Activated CD8-positive, alpha-beta memory T cell treated with anti-CD3 and anti-CD28 coated beads for 4 hours (primary cell): Measurements from ENCODE around the gene ALDH3B1.
"Not testable (repeated sequence)": the region's sequence is repeated elsewhere in the genome, so short reads cannot be mapped to it uniquely, and the experiment has no call there.

Source experiments
- DNase-seq, 2 donors: peaks; one replicate each; pipeline ENCODE4 v3.0.0-alpha.2; 2020; ENCODE audit warnings: low read depth in 2 of 2

Gene ALDH3B1

DNA sequence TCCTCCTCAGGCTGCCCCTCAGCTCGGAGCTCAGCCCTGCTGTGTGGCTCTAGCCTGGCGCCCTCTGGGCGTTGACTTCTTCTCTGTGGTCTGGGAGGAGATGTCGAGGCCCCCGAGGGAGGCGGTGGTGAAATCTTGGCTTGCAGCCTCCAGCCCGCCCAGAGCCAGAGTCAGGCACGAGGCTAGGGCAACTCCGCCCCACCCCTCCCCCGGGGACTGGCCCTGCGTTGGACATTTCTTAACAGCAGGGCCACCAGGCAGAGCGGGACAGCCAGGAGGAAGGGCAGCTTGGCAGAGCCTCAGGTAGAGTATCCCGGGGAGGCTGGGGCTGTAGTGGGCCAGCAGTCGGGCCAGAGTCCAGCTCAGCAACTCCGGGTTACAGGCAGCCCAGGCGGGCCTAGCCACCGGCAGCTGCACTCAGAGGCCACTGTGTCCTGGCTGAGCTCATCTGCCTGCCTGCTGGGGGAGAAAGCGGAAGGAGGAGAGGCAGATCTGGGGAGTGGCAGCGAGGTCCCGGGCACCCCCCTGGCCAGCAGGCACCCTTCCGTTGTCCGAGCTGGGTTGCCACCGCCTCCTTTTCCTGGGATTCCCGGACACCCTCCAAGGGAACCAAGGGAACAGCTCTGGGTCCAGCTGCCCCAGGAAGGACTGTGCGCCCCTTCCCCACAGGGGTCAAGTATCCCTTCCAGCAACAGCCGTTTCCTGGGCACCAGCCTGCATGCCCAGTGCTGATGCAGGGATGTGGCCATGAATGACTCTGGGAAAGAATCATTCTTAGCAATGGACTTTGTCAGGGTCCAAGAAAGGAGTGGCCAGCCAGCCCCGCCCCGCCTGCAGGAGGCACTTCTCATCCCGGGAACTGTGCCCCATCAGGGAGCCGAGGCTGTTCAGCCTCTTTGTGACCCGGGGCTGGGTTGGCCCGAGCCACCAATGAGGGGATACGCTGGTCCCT is at the start of gene ALDH3B1:
TSS of gene ALDH3B1 (plus strand) at position 238 of the 952 bp plus-strand sequence. CDS start 4,971 bp downstream, outside the sequence.
- no peak for DNase-seq

- DNase-seq, result not testable (repeated sequence)
Measured at GRCh38 chr11:67963217-67963616, 46.9 kb upstream of the ALDH3B1 start.

DNA sequence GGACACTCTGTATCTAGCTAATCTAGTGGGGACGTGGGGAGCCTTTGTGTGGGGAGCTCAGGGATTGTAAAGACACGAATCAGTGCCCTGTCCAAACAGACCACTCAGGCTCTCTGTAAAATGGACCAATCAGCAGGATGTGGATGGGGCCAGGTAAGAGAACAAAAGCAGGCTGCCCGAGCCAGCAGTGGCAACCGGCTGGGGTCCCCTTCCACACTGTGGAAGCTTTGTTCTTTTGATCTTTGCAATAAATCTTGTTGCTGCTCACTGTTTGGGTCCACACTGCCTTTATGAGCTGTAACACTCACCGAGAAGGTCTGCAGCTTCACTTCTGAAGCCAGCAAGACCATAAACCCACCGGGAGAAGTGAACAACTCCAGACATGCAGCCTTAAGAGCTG is 46.2 kb upstream of the ALDH3B1 start:
- DNase-seq, result not testable (repeated sequence)

GRCh38 chr11:67964746-67965145 is 45.4 kb upstream of the ALDH3B1 start:
- not testable (repeated sequence) for DNase-seq

GRCh38 chr11:67965830-67966348 is 44.2 kb upstream of the ALDH3B1 start:
- not testable (repeated sequence) for DNase-seq

DNA sequence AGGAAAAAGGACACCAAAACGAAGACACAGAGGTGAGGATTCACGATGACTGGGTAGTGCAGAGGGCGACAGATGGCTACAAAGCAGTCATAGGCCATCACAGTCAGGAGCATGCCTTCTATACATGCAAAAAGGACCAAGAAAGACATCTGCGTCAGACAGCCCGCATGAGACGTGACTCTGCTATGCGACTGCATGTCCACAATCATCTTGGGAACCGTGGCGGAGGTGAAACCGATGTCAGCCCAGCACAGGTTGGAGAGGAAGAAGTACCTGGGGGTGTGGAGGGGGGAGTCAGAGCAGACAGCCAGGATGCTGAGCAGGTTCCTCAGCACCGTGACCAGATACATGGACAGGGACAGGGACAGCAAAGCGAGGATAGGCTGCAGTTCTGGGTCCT is 35.4 kb upstream of the ALDH3B1 start:
- not testable (repeated sequence) for DNase-seq

- DNase-seq, result not testable (repeated sequence)
Measured at GRCh38 chr11:67978766-67979418, 31.2 kb upstream of the ALDH3B1 start.

GRCh38 chr11:67981226-67981625 is 28.9 kb upstream of the ALDH3B1 start:
- not testable (repeated sequence) for DNase-seq

GRCh38 chr11:67982255-67982857 is 27.8 kb upstream of the ALDH3B1 start:
- not testable (repeated sequence) for DNase-seq

DNA sequence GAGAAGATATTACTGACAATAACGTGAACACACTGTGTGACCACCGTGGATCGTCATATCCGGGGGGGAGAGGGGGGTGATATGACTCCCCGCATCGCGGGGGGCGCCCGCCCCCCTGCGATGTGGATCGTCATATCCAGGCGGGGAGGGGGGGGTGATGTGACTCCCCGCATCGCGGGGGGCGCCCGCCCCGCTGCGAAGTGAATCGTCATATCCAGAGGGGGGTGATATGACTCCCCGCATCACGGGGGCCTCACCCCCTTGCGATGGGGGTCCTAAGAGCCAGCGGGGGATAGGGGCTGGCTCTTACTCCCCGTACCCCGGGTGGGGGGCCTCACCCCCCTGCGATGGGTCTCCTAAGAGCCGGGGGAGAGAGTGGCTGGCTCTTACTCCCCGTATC is 26.2 kb upstream of the ALDH3B1 start:
- DNase-seq, result no peak

GRCh38 chr11:67985302-67985701 is 24.8 kb upstream of the ALDH3B1 start:
- DNase-seq, result not testable (repeated sequence)

DNA sequence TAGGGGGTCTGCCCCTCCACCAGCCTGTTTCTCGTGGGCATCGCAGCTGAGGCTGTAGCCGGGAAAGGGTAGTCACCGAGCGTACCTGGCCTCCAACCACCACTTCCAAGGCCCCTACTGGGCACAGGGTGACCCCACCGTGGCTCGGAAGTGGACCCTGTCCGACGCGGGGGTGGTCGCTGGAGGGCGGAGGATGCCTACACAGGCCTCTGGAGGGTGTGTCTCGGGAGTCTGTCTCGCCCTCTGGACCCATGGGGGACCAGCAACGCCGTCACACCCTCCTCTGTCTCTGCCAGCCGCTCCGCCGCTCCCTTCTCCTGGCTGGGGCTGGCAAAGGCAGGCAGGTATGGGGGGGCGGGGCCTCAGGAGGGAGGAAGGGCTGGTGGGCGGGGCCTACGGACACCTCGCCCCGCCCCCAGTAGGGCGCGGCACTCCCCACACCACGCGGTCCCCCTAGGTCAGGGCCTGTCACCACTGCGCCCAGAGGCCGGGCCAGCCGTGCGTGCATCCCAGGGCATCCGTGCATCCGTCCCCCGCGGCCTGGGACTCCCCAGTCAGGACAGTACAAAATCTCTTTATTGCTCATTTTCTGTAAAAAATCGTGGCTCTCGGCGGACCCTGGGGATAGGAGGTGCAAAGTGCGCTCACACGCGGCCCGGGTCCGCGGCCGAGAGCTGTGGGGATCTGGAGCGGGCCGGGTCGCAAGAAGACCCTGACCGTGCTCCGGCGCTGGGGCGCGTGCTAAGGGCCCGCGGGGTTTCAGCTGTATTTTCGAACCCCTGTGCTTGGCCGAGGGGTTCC is 19.4 kb upstream of the ALDH3B1 start:
- DNase-seq, result not testable (repeated sequence)

- DNase-seq, result not testable (repeated sequence)
Measured at GRCh38 chr11:67991347-67992121, 18.6 kb upstream of the ALDH3B1 start.

GRCh38 chr11:67993821-67994220 is 16.3 kb upstream of the ALDH3B1 start:
- not testable (repeated sequence) for DNase-seq

- DNase-seq, result not testable (repeated sequence)
Measured at GRCh38 chr11:67994387-67994786, 15.7 kb upstream of the ALDH3B1 start.

GRCh38 chr11:67995129-67995528 is 15.0 kb upstream of the ALDH3B1 start:
- not testable (repeated sequence) for DNase-seq

DNA sequence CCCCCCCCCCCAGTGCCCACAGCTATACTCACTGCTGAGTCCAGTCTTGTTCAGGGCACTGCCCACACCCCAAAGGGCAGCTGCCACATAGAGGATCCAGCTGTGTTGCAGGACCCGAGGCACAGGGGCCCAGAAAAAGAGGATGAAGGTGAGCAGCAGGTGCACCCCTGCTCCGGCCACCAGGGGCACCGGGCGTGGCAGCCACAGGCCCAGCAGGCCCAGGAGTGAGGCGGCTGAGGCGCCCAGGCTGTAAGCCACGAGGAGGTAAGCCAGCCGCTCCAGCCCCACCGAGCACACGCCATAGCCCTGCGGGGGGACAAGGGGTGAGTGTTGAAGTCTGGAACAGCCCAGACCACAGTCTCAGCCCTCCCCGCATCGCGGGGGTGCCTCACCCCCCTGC is 14.5 kb upstream of the ALDH3B1 start:
- DNase-seq, result not testable (repeated sequence)

GRCh38 chr11:67996051-67996450 is 14.1 kb upstream of the ALDH3B1 start:
- DNase-seq, result no peak

DNA sequence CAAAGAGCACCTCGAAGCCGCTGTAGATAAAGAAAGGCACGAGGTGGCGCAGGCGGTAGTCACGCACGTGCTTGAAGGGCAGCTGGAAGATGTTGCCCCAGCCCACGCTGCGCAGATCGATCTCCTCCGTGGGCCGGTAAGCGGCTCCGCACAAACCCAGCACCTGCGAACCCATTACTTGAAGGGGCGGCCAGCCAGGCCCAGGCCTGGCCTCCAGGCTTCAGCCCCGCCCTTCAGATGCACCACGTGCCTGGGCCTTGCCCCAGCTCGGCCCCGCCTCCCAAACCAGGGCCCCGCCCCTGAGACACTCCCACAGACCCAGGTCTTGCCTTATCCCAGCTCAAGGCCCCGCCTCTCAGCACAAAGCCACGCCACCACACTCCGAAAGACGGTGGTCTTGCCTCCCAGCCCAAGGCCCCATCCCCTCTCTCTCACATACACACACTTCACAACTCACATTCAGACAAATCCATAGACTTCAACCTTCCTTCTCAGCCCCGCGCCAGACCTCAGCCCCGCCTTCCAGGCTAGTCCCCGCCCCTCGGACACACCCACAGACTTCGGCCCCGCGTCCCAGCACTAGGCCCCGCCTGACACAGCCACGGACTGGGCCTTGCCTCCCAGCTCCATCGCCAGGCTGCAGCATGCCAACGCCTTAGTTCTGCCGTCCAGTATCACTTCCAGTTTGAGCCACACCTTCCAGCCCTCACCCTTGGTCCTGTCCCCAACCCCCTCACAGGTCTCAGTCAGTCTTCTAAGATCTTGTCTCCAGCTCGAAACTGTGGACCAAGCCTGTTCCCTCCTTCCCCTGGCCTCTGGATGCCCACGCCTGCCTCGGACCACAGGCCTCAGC is 13.3 kb upstream of the ALDH3B1 start:
- DNase-seq, result no peak
